OCI-LY1 (cell line): ENCODE results near the gene USP53.
"Not testable (repeated sequence)": the region's sequence is repeated elsewhere in the genome, so short reads cannot be mapped to it uniquely, and the experiment has no call there.

Experiments
- EZH2 ChIP-seq: fragments of 200-600 bp; sonication (generic), shearing (Covaris generic); IDR thresholded peaks from 2 replicates; pipeline ENCODE4 v1.8.0; 2017; ENCODE audit warnings: borderline replicate concordance, mixed run types, mild to moderate bottlenecking, antibody characterized with exemption, low read length, moderate library complexity, mixed read lengths
- TF ChIP-seq, protein P1 (sequence below): fragments of 200-600 bp; sonication (generic), shearing (Covaris generic); IDR thresholded peaks from 2 replicates; pipeline ENCODE4 v1.5.1; 2017; ENCODE audit warnings: mild to moderate bottlenecking, antibody characterized with exemption, low read length, moderate library complexity, mixed read lengths

DNA sequence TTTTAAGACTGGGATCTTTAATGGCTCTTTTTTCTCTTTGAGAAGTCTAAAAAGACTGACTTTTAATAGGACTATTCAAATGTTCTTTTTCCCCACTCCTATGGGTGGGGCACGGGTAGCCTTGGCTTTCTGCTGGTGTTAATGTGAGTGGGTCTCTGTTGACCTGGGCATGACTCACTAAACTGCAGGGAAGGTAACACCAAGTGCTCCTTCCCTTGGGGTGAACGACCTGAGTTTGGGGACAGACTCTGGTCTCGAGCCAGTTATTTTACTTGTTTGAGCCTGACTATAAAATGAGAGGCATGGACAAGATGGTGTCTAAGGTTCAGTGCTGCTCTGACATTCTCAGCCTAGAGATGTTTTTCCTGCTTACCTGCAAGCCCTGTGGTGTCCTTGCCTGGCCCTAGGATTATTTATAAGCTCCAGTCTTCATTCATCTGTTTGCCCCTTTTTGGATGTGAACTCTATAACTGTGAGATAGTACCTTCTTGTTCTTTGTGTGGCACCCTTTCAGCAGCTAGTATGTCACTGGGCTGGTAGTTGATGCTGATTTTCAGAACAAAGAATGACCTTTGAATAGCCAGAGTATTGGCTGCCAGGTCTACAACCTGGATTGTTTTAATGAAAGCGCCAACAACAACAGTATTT is 123.9 kb downstream of the USP53 start:
- TF ChIP-seq, protein P1, sequence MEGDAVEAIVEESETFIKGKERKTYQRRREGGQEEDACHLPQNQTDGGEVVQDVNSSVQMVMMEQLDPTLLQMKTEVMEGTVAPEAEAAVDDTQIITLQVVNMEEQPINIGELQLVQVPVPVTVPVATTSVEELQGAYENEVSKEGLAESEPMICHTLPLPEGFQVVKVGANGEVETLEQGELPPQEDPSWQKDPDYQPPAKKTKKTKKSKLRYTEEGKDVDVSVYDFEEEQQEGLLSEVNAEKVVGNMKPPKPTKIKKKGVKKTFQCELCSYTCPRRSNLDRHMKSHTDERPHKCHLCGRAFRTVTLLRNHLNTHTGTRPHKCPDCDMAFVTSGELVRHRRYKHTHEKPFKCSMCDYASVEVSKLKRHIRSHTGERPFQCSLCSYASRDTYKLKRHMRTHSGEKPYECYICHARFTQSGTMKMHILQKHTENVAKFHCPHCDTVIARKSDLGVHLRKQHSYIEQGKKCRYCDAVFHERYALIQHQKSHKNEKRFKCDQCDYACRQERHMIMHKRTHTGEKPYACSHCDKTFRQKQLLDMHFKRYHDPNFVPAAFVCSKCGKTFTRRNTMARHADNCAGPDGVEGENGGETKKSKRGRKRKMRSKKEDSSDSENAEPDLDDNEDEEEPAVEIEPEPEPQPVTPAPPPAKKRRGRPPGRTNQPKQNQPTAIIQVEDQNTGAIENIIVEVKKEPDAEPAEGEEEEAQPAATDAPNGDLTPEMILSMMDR, result not testable (repeated sequence)
- not testable (repeated sequence) for TF ChIP-seq EZH2
